Choroid plexus epithelial cell (primary cell): Measurements from ENCODE around the gene CTIF.

ENCODE experiments used
- DNase-seq: peaks from one replicate; pipeline ENCODE4 v3.0.0-alpha.2; 2010; ENCODE audit warnings: low read depth
- H3K4me3 ChIP-seq: 2 replicates; pipeline ENCODE4 v1.5.1; 2011; ENCODE audit warnings: low read depth, mild to moderate bottlenecking, control low read depth, low read length, moderate library complexity
- CTCF ChIP-seq: conservative IDR thresholded peaks from 2 replicates; pipeline ENCODE4 v1.5.1; 2011; ENCODE audit warnings: low read depth, mild to moderate bottlenecking, control low read depth, inconsistent platforms, low read length, moderate library complexity

CTIF gene

DNA sequence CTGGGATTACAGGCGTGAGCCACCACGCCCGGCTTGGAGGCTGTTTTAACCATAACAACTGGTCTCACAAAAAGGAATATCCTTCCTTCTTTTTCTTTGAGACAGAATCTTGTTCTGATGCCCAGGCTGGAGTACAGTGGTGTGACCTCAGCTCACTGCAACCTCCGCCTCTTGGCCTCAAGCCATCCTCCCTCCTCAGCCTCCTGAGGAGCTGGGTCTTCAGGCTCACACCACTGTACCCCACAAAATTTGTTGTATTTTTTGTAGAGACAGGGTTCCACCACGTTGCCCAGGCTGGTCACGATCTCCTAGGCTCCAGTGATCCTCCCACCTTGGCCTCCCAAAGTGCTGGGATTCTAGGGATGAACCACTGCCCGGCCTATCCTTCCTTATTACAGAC is 21.7 kb downstream of the CTIF start:
- DNase-seq, result no peak
- H3K4me3 ChIP-seq, result no peak overlapping the region
- no peak for TF ChIP-seq CTCF

DNA sequence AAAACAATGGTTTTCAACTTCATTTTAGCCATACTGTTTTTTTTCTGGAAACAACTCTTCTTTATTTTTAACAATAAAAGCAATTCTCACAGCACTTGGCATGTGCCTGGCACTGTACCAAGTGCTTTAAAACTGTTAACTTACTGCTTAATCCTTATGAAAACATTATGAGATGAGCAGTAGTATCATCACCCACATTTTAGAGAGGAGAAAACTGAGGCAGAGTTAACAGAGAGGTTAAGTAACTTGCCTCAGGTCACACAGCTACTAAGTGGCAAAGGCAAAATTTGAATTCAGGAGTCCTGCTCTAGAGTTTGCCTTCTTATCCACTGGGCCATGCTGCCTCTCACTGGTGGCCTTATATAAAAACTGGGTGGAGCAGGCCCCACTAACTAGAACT is 23.2 kb downstream of the CTIF start:
- DNase-seq, result no peak
- TF ChIP-seq CTCF, result no peak
- no peak overlapping the region for H3K4me3 ChIP-seq

- peak; percentile 66 for DNase-seq
- no peak for TF ChIP-seq CTCF
- no peak overlapping the region for H3K4me3 ChIP-seq
Measured at GRCh38 chr18:48563027-48563426, 24.2 kb downstream of the CTIF start.

DNA sequence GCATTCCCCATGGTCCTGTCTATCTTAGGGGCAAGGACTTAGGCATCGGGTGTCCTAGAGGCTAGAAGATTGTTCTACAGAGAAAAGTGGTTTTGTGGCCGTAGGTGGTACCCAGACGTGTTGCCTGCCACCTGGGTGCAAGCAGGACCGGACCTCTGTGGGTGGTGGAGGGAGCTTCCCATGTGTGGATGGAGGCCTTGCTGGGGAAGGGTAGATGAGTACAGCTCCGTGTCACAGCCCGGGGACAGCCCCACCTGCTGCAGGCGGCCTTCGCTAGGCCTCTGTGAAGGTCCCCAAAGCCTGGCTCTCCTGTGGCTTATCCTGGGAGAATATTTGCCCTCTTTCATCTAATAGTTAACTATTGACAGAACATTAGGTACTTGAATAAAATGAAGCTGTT is 25.3 kb downstream of the CTIF start:
- no peak overlapping the region for H3K4me3 ChIP-seq
- no peak for TF ChIP-seq CTCF
- DNase-seq, result no peak

DNA sequence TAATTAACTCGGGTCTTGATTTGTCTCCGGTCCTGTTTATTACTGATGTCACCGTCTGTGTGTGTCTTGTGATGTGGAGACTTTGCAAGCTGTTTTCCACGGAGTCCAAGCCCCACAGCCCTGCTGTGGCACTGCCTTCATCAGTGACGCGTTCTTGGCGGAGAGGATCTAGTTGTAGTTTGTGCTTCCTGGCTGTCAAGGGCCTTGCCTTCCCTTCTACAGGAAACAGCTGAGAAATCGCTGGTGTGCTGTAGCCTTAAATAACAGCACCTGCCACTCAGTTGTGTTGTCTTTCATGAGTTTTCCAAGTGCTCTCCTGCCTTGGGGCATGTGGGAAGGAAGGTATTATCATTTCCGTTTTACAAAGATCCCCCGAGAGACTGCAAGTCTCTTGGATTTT is 26.3 kb downstream of the CTIF start:
- no peak overlapping the region for H3K4me3 ChIP-seq
- DNase-seq, result no peak
- no peak for TF ChIP-seq CTCF

GRCh38 chr18:48566589-48566988 is 27.8 kb downstream of the CTIF start:
- no peak overlapping the region for H3K4me3 ChIP-seq
- TF ChIP-seq CTCF, result no peak
- no peak for DNase-seq

DNA sequence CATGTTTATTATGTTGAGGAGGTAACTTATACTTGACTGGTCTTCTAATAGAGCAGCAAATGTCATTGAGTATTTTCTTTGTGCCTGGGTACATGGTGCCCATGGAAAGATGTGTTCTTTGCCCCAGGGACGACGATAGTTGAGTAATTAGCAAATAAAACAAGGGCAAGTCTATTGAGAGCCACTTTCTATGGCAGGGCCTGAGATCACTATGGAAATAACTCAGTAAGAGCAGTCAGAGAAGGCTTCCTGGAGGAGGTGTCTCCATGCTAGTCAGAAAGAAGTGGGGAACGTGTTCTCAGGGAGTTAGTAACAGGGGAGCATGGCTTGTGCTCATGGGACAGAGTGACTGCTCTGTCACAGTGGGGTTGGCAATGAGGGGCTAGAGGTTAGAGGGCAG is 28.6 kb downstream of the CTIF start:
- DNase-seq, result no peak
- no peak overlapping the region for H3K4me3 ChIP-seq
- TF ChIP-seq CTCF, result no peak
